Inflammatory macrophage treated with lipopolysaccharide for 1 hour (primary cell): Measurements from ENCODE around the gene PLSCR1.

Source experiments
- DNase-seq, 2 donors: peaks; one replicate each; pipeline ENCODE4 v3.0.0-alpha.2; 2020 to 2022

Gene PLSCR1, protein sequence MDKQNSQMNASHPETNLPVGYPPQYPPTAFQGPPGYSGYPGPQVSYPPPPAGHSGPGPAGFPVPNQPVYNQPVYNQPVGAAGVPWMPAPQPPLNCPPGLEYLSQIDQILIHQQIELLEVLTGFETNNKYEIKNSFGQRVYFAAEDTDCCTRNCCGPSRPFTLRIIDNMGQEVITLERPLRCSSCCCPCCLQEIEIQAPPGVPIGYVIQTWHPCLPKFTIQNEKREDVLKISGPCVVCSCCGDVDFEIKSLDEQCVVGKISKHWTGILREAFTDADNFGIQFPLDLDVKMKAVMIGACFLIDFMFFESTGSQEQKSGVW

GRCh38 chr3:146544002-146544928 is at the start of gene PLSCR1:
TSS of gene PLSCR1 (minus strand) at chr3:146544607. CDS start at chr3:146536552, 8,055 bp downstream.
- peak; percentile 99 to 100 for DNase-seq

GRCh38 chr3:146593776-146594175 is 49.4 kb upstream of the PLSCR1 start:
- DNase-seq: no peak

- DNase-seq: no peak
Measured at GRCh38 chr3:146590521-146590920, 46.1 kb upstream of the PLSCR1 start.

DNA sequence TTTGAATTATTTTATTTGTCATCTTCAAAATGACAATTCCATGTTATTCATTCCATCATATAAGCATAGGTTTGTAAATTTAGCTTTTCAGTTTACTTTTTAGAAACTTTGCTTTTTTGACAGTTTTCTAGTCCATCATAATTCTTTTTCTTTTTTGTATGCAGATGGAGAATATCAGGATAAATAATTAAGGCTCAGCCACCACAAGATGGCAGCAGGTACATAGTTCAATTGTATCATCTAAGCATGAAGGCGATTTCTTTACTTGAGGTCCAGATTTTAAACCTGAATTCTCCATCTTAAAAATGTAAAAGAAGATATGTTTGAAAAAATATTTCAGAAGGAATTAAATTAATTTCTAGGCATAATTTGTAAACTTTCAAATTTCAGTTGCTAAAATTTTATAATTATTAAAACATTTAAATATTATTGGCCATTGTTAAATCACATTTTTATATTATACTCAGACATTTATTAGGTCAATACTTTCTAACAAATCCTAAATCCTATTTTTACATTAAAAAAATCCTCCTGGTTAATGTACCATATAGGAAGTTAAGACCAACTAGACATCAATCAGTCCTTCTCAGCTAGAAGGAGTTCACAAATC is 45.6 kb upstream of the PLSCR1 start:
- DNase-seq: peak; percentile 10 to 60

DNA sequence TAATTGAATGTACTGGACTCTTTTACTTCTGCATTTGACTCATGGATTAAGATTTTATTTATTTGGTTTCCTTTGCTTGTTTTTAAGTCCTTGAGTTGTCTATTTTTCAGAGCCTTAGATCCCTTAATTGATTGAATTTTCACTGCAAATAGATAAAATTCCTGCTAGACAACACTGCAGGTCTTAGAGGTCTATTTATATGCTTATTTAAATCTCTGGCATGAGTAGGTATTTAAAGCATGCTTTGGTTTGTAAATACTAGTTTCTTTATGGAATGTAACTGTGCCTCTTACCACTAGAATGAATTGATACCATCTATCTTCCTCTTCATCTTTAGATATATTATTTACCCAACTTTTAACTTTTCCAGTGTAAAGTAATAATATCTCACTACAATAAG is 40.7 kb upstream of the PLSCR1 start:
- no peak for DNase-seq

DNA sequence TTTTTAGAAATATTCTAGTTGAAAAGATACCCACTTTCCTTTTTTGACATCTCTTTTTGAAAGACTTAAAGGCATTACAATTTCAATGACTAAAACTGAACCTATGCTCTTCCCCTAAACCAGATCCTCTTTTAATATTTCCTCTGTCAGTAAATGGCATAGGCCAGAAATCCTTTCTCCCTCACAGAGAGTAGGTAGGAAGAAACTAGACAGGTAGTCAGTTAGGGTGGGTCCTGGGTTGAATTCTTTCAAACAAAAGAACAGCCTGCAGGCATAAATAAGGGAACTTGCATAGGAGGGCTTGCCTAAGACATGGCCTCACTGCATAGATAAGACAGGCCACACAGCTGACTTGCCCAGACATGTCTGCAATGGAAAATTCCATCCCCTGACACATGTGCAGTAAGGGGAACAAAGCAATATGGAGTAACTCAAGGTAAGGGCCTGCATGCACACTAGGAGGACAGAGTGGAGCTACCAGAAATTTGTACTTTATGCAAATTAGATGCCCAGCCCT is 37.6 kb upstream of the PLSCR1 start:
- DNase-seq: peak; percentile 43 to 45

GRCh38 chr3:146581080-146581601 is 36.7 kb upstream of the PLSCR1 start:
- DNase-seq: no peak

GRCh38 chr3:146577662-146578061 is 33.3 kb upstream of the PLSCR1 start:
- peak; percentile 50 to 73 for DNase-seq

GRCh38 chr3:146575636-146576035 is 31.2 kb upstream of the PLSCR1 start:
- no peak for DNase-seq

DNA sequence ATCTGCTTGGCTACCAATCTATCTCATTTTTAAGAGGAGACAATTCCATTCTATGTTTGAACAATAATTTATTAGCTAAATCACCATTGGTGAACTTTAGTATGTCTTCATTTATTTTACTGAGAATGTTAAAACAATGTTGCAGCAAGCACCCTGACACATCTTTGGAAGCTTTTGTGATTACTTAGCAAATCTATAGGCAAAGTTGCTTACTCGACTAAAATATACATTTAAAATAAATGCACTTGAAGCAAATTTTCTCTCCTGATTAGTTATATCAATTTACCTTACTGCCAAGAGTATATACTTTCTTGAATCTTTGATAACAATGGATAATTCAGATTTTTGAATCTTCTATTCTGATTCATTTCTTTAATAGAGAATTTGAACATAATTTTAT is 29.8 kb upstream of the PLSCR1 start:
- DNase-seq: no peak

- no peak for DNase-seq
Measured at GRCh38 chr3:146569314-146569713, 24.9 kb upstream of the PLSCR1 start.

DNA sequence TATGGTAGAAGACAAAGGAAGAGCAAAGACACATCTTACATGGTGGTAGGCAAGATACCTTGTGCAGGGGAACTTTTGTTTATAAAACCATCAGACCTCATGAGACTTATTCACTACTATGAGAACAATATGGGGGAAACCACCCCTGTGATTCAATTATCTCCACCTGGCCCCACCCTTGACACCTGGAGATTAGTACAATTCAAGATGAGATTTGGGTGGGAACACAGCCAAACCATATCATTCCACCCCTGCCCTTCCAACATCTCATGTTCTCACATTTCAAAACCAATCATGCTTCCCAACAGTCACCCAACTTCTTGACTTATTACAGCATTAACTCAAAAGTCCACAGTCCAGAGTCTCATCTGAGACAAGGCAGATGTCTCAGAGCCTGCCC is 21.7 kb upstream of the PLSCR1 start:
- no peak for DNase-seq

GRCh38 chr3:146561879-146562278 is 17.5 kb upstream of the PLSCR1 start:
- no peak for DNase-seq

- no peak for DNase-seq
Measured at GRCh38 chr3:146561463-146561862, 17.1 kb upstream of the PLSCR1 start.

- DNase-seq: no peak
Measured at GRCh38 chr3:146560678-146561077, 16.3 kb upstream of the PLSCR1 start.

GRCh38 chr3:146559388-146559787 is 15.0 kb upstream of the PLSCR1 start:
- no peak for DNase-seq

DNA sequence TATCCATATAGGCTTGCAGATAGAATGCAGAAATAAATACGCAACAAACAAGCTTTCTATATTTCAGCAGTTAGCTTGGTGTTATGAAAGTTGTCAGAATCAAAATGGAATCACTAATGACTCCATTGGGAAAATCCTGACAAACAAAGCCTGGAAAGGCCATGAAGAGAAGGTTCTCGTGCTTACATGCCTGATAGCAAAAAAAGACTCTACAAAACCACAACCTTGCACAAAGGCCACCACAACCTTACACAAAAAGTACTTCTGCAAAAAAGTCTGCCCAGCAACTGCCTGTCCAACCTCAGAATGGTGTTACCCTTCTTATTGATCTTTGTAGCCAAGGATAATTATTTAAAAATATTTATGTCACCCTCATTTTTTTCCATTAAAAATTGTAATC is 14.4 kb upstream of the PLSCR1 start:
- peak; percentile 68 to 79 for DNase-seq

- DNase-seq: no peak
Measured at GRCh38 chr3:146557745-146558144, 13.3 kb upstream of the PLSCR1 start.

DNA sequence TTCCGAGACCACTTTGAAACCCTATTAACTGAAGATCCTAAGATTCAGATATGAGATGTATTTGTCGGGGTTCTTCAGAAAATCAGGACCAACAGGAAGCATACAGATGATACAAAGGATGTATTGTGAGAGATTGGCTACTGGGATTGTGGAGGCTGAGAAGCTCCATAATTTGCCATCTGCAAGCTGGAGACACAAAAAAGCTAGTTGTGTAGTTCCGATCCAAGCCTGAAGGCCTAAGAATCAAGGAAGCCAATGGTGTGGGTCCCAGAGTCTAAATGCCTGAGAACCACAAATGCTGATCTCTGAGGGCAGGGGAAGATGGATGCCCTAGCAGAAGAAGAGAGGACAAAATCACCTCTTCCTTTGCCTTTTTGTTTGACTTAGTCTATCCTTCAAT is 10.9 kb upstream of the PLSCR1 start:
- no peak for DNase-seq

DNA sequence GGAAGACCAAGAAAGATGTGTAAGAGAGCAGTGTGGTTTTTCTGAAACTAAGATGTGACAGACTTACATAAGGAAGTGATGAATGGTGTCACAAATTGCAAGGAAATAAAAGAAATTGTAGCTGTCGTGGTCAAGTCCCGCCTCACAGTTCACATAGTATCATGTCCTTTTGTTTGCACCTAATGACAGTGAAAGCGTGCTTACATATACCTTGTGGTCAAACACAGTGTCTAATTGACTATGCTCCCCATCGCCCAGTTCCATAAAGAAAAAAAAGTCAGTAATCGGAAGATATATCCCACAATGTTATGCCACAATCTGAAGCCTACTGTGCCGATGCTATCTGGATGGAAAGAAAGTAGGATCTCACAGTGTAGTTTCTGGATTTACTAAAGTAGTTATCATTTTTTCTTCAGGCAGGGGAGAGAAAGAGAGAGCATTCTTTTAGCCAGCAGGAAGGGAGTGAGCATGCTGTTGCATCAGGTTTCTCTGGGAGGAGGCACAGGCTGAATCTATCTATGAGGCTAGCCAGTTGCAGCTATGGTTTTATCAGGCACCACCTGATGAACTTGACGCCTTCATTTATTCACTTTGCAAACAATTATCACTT is 9.8 kb upstream of the PLSCR1 start:
- DNase-seq: peak in 1 of 2 donors; percentile 28

GRCh38 chr3:146550743-146551510 is 6.5 kb upstream of the PLSCR1 start:
- DNase-seq: peak; percentile 48 to 59
